HCT116 (cell line): ENCODE measurements around the gene TRIM38. TPM values are rescaled to one million over a fixed set of nuclear protein-coding genes. Genes with fewer than 3 reads are reported as not detected.

Experiments
- ATAC-seq: fragments of 200-7000 bp; cut with Tn5 transposase; 2 replicates; pipeline ENCODE4 v1.9.1; 2020; ENCODE audit warnings: mild to moderate bottlenecking, moderate library complexity
- BruUV-seq: library from RNA; stranded (reverse); fragments of 400-500 nt; replicated peaks from 2 replicates; lab custom pipeline; 2021; lab: Mats Ljungman, UMichigan
- CTCF ChIA-PET: fragments of 300-600 bp; sonication (Branson Sonifier 250); formaldehyde crosslinking; loops from one replicate; lab custom pipeline; 2021; ENCODE audit warnings: antibody characterized with exemption; lab: Charles Lee
- POLR2A ChIA-PET: fragments of 300-600, 350-600 bp; sonication (Branson Sonifier 250); formaldehyde crosslinking; loops from one replicate; lab custom pipeline; 2021; ENCODE audit warnings: antibody characterized with exemption; lab: Charles Lee
- RAD21 ChIA-PET, 2 experiments: fragments of 300-600 bp; sonication (Branson Sonifier 250); formaldehyde crosslinking; loops; one replicate each; lab custom pipeline; 2023; ENCODE audit warnings: low total read pairs in 2 of 2; ENCODE audit not compliant: uncharacterized antibody in 2 of 2, unreplicated experiment in 2 of 2, low non-redundant PET in 1 of 2; lab: Charles Lee
- DNase-seq: peaks from one replicate; pipeline ENCODE4 v3.0.0-alpha.2; 2010; ENCODE audit warnings: low read depth, low spot score
- H2AFZ ChIP-seq: fragments of 200-600 bp; shearing (Covaris generic), sonication (generic); 2 replicates; pipeline ENCODE4 v1.6.1; 2017; ENCODE audit warnings: low read depth, mixed run types, mixed read lengths, antibody characterized with exemption, low read length; ENCODE audit not compliant: poor library complexity, severe bottlenecking
- H3K27ac ChIP-seq: 2 replicates; pipeline ENCODE4 v1.5.1; 2012; ENCODE audit warnings: low read depth, low read length
- H3K27me3 ChIP-seq: fragments of 200-600 bp; sonication (generic); 2 replicates; pipeline ENCODE4 v1.6.1; 2016; ENCODE audit warnings: mixed run types, low read length, mixed read lengths; ENCODE audit not compliant: insufficient read depth
- H3K36me3 ChIP-seq, 2 experiments: fragments of 200-500 bp in 1 of 2; fragments of 200-600 bp in 1 of 2; sonication (Bioruptor generic) in 1 of 2; sonication (generic) in 1 of 2; 2 replicates each; pipeline versions ENCODE4 v1.5.1 to v1.6.1; 2014 to 2016; ENCODE audit warnings: low read length in 2 of 2, inconsistent platforms in 1 of 2, mixed read lengths in 1 of 2, mixed run types in 1 of 2; ENCODE audit not compliant: insufficient read depth in 2 of 2, control insufficient read depth in 1 of 2
- H3K4me1 ChIP-seq, 2 experiments: fragments of 200-600 bp in 1 of 2; sonication (generic) in 1 of 2; 2 replicates each; pipeline versions ENCODE4 v1.5.1 to v1.6.1; 2012 to 2017; ENCODE audit warnings: low read length in 2 of 2, inconsistent platforms in 1 of 2, mild to moderate bottlenecking in 1 of 2, mixed read lengths in 1 of 2, mixed run types in 1 of 2, moderate library complexity in 1 of 2; ENCODE audit not compliant: insufficient read depth in 2 of 2, control insufficient read depth in 1 of 2
- H3K4me2 ChIP-seq: fragments of 200-600 bp; sonication (generic); 2 replicates; pipeline ENCODE4 v1.6.1; 2017; ENCODE audit warnings: mixed run types, low read length, mixed read lengths
- H3K4me3 ChIP-seq, 2 experiments: fragments of 200-600 bp in 1 of 2; sonication (generic) in 1 of 2; replicated peaks in 1 of 2; 2 replicates each; pipeline ENCODE4 v1.5.1; 2011 to 2016; ENCODE audit warnings: low read length in 2 of 2, control low read depth in 1 of 2, low read depth in 1 of 2, mild to moderate bottlenecking in 1 of 2, mixed read lengths in 1 of 2, mixed run types in 1 of 2
- H3K79me2 ChIP-seq: fragments of 200-600 bp; sonication (generic); 2 replicates; pipeline ENCODE4 v1.6.1; 2017; ENCODE audit warnings: mild to moderate bottlenecking, mixed run types, low read length, moderate library complexity, mixed read lengths; ENCODE audit not compliant: insufficient read depth
- H3K9ac ChIP-seq: fragments of 200-600 bp; sonication (generic); 2 replicates; pipeline ENCODE4 v1.6.1; 2016; ENCODE audit warnings: low read length, mixed read lengths
- H3K9me2 ChIP-seq: fragments of 200-600 bp; sonication (generic), shearing (Covaris generic); 2 replicates; pipeline ENCODE4 v1.6.1; 2017; ENCODE audit warnings: mixed run types, mild to moderate bottlenecking, moderate library complexity; ENCODE audit not compliant: insufficient read depth
- H3K9me3 ChIP-seq, 2 experiments: fragments of 200-500 bp in 1 of 2; fragments of 200-600 bp in 1 of 2; sonication (Bioruptor generic) in 1 of 2; sonication (generic) in 1 of 2; 2 replicates each; pipeline ENCODE4 v1.6.1; 2014 to 2017; ENCODE audit warnings: low read length in 2 of 2, mixed read lengths in 2 of 2, inconsistent platforms in 1 of 2, low read depth in 1 of 2, mild to moderate bottlenecking in 1 of 2, mixed run types in 1 of 2, moderate library complexity in 1 of 2; ENCODE audit not compliant: control insufficient read depth in 1 of 2, insufficient read depth in 1 of 2
- H4K20me1 ChIP-seq: fragments of 200-600 bp; sonication (generic), shearing (Covaris generic); 2 replicates; pipeline ENCODE4 v1.6.1; 2017; ENCODE audit warnings: mixed run types, mild to moderate bottlenecking, moderate library complexity; ENCODE audit not compliant: insufficient read depth
- ATF3 ChIP-seq: IDR thresholded peaks from 2 replicates; pipeline ENCODE4 v1.6.1; 2012
- CBX3 ChIP-seq: IDR thresholded peaks from 2 replicates; pipeline ENCODE4 v1.6.1; 2012; ENCODE audit warnings: low read depth
- EGR1 ChIP-seq: IDR thresholded peaks from 2 replicates; pipeline ENCODE4 v1.6.1; 2012; ENCODE audit warnings: low read depth
- ELF1 ChIP-seq: IDR thresholded peaks from 2 replicates; pipeline ENCODE4 v1.6.1; 2012; ENCODE audit warnings: low read depth, borderline replicate concordance
- FOSL1 ChIP-seq: IDR thresholded peaks from 2 replicates; pipeline ENCODE4 v1.6.1; 2012; ENCODE audit warnings: low read depth
- JUND ChIP-seq: IDR thresholded peaks from 2 replicates; pipeline ENCODE4 v1.6.1; 2012
- RAD21 ChIP-seq: IDR thresholded peaks from 2 replicates; pipeline ENCODE4 v1.6.1; 2012; ENCODE audit warnings: low read depth, mild to moderate bottlenecking
- REST ChIP-seq: IDR thresholded peaks from 2 replicates; pipeline ENCODE4 v1.6.1; 2012; ENCODE audit warnings: low read depth
- SRF ChIP-seq: IDR thresholded peaks from 2 replicates; pipeline ENCODE4 v1.6.1; 2012; ENCODE audit warnings: low read depth
- TCF7L2 ChIP-seq: IDR thresholded peaks from 2 replicates; pipeline ENCODE4 v1.7.0; 2011; ENCODE audit warnings: borderline replicate concordance, inconsistent platforms; ENCODE audit not compliant: insufficient read depth, insufficient read length; ENCODE audit errors: extremely low read depth
- YY1 ChIP-seq: IDR thresholded peaks from 2 replicates; pipeline ENCODE4 v1.6.1; 2011; ENCODE audit warnings: low read length, low read depth, moderate library complexity, mild to moderate bottlenecking; ENCODE audit not compliant: insufficient replicate concordance; ENCODE audit errors: extremely low read depth
- ZNF274 ChIP-seq: fragments of 200-500 bp; sonication (Bioruptor generic); IDR thresholded peaks from 2 replicates; pipeline ENCODE4 v1.6.1; 2014; ENCODE audit warnings: mild to moderate bottlenecking, low read depth, low read length, inconsistent platforms
- intact Hi-C: fragments of 100-400 bp; cut with micrococcal nuclease; formaldehyde crosslinking; loops from 2 replicates; pipeline ENCODE4 v1.10.0; 2022
- total RNA-seq: library from RNA; stranded (reverse); gene quantifications from one replicate; pipeline ENCODE4 v1.2.1, GENCODE V29; 2021; ENCODE audit not compliant: unreplicated experiment
- TF ChIP-seq, protein P1 (sequence below), 3 experiments: fragments of 200-600 bp in 1 of 3; sonication (generic) in 1 of 3; IDR thresholded peaks in 2 of 3; conservative IDR thresholded peaks in 1 of 3; 2 replicates each; pipeline ENCODE4 v1.5.1; 2012 to 2017; ENCODE audit warnings: low read depth in 2 of 3, low read length in 2 of 3, antibody characterized with exemption in 1 of 3, borderline replicate concordance in 1 of 3, control low read depth in 1 of 3, mild to moderate bottlenecking in 1 of 3, mixed read lengths in 1 of 3, mixed run types in 1 of 3, moderate library complexity in 1 of 3; ENCODE audit not compliant: insufficient read depth in 1 of 3

The TRIM38 gene
- total RNA-seq, 1 experiment from 2014 or later, result 9.6 TPM

DNA sequence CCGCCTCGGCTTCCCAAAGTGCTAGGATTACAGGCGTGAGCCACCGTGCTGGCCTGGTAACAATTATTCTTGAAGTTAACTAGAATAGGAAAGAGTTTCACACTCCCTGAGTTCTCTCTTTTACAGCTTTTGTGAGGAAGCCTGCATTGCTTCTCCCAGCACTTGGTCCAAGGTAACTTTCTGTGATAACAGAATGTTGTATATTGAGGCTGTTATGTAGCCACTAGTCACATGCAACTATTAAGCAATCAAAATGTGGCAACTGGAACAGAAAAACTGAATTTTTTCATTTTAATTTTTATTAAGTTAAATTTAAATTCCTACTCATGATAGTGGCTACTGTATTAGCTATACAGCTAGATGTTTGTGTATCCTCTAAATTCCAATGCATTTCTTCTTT lies 2.5 kb downstream of the TRIM38 start:
- intact Hi-C loops, result no loop called here
- ATAC-seq (no peak), DNase-seq (no peak)
- RAD21 ChIA-PET, result no interaction called here
- TF ChIP-seq ATF3 (no peak), SRF (no peak), RAD21 (no peak), YY1 (no peak), CBX3 (no peak), ZNF274 (no peak), REST (no peak), FOSL1 (no peak), EGR1 (no peak), JUND (no peak), TCF7L2 (no peak), ELF1 (no peak)
- TF ChIP-seq, protein P1, sequence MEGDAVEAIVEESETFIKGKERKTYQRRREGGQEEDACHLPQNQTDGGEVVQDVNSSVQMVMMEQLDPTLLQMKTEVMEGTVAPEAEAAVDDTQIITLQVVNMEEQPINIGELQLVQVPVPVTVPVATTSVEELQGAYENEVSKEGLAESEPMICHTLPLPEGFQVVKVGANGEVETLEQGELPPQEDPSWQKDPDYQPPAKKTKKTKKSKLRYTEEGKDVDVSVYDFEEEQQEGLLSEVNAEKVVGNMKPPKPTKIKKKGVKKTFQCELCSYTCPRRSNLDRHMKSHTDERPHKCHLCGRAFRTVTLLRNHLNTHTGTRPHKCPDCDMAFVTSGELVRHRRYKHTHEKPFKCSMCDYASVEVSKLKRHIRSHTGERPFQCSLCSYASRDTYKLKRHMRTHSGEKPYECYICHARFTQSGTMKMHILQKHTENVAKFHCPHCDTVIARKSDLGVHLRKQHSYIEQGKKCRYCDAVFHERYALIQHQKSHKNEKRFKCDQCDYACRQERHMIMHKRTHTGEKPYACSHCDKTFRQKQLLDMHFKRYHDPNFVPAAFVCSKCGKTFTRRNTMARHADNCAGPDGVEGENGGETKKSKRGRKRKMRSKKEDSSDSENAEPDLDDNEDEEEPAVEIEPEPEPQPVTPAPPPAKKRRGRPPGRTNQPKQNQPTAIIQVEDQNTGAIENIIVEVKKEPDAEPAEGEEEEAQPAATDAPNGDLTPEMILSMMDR (IDR thresholded peaks at IDR 0.05 in 2 of 3, conservative IDR thresholded peaks at IDR 0.05 in 1 of 3; ENCODE audit: borderline replicate concordance in 1 of 3, insufficient read depth in 1 of 3, low read depth in 2 of 3, low read length in 2 of 3), result no peak
- H2AFZ ChIP-seq, result no peak overlapping the region
- H3K4me2 ChIP-seq, result no peak overlapping the region
- H3K27me3 ChIP-seq, result no peaks in the 10 kb centered on the region
- no peak overlapping the region for H3K9ac ChIP-seq
- H3K9me3 ChIP-seq, result 0 out of 4 replicates have a peak, but pooled peaks cover 0 to 3% of the 10 kb centered on the region in 2 experiments
- CTCF ChIA-PET, result no interaction called here
- H3K36me3 ChIP-seq, result peaks cover 13% of the 10 kb centered on the region in 2 experiments; a peak in 3 of 4 replicates
- H3K4me3 ChIP-seq, result no peak overlapping the region
- no peaks in the 10 kb centered on the region for H3K79me2 ChIP-seq
- H3K9me2 ChIP-seq, result no peaks in the 10 kb centered on the region
- peaks cover 19 to 29% of the 10 kb centered on the region in 2 experiments for H3K4me1 ChIP-seq
- POLR2A ChIA-PET, result no interaction called here
- no TSS peak for BruUV-seq
- no peak overlapping the region for H3K27ac ChIP-seq
- no peaks in the 10 kb centered on the region for H4K20me1 ChIP-seq
